ENCODE results near the gene DRD2.

DNA sequence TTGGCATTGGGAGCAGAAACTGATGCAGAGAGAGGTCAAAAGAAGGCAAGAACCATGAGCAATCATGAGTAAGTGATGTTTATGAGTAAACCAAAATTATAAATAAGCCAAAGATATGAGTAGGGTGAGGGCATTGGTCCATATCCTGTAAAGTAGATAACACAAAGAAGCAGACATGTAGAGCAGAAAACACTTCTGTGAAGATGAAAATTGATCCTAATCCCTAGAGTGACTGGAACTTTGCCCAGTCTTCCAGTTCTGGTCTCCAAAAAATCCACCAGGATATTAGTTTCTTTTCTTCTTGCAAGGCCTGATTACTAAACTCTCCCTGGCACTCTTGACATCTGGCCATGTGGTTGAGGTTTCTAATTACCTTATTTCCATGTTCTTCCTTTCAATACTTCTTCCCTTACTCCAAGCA is 13.7 kb upstream of the DRD2 start:
- TF ChIP-seq POLR2AphosphoS5 (IDR thresholded peaks at IDR 0.05; ENCODE audit: insufficient read depth in 1 of 2, low read depth in 1 of 2) (no peak), POLR2A (IDR thresholded peaks at IDR 0.05) (no peak)

All from vagina (tissue), 2 donors.